Inflammatory macrophage treated with lipopolysaccharide for 4 hours (primary cell): Measurements from ENCODE around the gene CXCR5.
A peak's percentile ranks its signal among the peaks of the same experiment; 100 is the strongest.
"Not testable (repeated sequence)": the region's sequence is repeated elsewhere in the genome, so short reads cannot be mapped to it uniquely, and the experiment has no call there.

Experiments used
- DNase-seq: peaks from one replicate; pipeline ENCODE4 v3.0.0-alpha.2; 2020

The CXCR5 gene, protein sequence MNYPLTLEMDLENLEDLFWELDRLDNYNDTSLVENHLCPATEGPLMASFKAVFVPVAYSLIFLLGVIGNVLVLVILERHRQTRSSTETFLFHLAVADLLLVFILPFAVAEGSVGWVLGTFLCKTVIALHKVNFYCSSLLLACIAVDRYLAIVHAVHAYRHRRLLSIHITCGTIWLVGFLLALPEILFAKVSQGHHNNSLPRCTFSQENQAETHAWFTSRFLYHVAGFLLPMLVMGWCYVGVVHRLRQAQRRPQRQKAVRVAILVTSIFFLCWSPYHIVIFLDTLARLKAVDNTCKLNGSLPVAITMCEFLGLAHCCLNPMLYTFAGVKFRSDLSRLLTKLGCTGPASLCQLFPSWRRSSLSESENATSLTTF

DNA sequence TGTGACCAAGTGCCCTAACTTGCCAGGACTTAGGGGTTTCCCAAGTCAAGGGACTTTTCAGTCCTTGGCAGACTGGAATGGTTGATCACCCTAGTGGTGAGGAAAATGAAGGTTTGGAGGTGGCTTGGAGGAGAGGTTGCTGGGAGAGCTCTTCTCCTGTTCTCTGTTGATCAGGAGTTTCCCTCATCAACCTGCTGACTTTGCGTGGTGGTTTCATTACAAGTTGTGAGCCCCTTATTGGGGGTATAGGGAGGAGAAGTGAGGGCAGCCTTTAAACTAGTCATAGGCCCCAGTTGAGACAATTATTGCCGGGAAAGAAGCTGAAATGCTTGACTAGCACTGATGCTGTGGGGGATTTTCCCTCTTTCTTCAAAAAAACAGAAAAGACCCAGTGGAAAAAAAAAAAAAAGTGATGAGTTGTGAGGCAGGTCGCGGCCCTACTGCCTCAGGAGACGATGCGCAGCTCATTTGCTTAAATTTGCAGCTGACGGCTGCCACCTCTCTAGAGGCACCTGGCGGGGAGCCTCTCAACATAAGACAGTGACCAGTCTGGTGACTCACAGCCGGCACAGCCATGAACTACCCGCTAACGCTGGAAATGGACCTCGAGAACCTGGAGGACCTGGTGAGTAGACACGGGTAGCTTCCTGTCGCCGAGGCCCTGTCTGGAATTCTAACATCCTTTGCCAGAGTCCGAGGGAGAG lies at the start of gene CXCR5:
Gene CXCR5, plus strand, starts transcription at position 525 of the 704 bp plus-strand sequence. Its CDS starts 50 bp downstream, at position 575.
- peak; percentile 62 for DNase-seq

DNA sequence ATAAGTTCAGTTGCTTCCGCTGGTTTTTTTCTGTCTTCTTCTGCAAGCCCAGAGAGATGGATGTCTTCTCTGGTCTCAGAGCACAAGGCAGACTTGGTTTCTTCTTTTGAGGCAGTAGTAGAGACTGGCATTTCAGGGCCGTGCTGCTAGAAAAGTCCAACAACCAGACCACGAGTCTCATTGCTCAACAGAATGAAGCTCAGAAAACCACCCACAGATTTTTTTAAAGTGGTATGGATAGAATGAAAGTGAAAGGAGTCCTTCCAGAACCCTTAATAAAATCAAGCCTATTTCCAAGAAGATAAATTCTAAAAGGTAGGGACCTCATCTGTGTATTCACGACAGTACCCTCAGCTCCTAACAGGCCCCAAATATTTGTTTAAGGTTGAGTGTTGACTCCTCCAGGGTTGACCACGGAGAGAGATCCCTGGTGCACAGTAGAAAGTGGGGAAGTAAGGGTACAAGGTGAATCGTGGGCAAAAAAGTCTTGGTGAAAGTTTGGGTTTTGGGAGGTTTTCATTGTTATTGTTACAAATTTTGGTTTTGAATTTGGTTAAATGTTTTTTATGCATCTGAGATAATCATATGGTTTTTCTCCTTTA lies 49.2 kb upstream of the CXCR5 start:
- DNase-seq, result peak; percentile 93

DNA sequence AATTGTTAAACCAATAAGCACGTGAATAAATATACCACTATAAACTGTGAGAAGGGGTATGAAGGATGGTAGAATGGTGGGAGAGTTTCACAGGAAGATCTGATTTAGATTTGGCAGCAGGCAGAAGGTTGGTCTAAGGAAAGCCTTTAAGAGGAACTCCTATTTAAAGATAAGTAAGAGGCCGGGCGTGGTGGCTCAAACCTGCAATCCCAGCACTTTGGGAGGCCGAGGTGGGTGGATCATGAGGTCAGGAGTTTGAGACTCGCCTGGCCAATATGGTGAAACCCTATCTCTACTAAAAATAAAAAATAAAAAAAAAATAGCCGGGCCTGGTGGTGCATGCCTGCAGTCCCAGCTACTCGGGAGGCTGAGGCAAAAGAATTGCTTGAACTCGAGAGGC lies 45.8 kb upstream of the CXCR5 start:
- DNase-seq, result peak; percentile 56

GRCh38 chr11:118838905-118839553 lies 44.7 kb upstream of the CXCR5 start:
- DNase-seq, result peak; percentile 86

DNA sequence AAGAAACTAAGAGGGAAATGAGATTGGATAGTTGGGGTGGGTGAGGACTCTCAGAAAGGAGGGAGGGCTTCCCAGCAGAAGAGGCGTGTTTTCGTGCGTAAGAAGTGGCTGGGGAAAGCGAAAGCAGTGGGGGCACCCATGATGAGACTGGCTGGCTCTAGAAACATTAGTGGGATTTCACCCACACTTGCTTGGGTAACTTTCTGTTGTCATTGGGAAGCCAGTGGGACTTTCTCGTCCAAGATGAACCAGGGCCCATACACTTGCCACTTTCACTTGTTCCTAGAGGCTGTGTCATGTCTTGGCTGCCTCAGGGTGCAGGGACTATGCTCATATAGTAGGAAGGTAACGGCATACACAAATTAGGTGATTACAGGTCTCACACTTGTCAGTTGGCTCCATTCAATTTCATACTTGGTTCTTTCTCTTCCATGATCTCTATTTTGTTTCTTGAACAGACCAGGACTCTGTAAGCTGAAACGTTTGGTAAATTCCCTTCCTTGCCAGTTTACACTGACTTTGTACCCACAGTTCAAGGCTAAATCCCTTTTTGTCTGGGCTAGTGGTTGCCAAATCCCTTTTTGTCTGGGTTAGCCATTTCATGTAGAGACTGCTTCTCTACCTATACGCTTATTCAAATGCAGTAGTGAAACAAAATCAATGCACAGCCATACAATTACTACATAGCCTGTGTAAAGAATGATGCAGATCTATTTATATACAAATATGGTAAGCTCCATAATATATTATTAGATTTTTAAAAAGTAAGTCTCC lies 42.0 kb upstream of the CXCR5 start:
- peak; percentile 95 for DNase-seq

GRCh38 chr11:118842369-118842768 lies 41.3 kb upstream of the CXCR5 start:
- DNase-seq, result no peak

GRCh38 chr11:118842843-118843242 lies 40.8 kb upstream of the CXCR5 start:
- not testable (repeated sequence) for DNase-seq

GRCh38 chr11:118843565-118843964 lies 40.1 kb upstream of the CXCR5 start:
- peak; percentile 65 for DNase-seq

DNA sequence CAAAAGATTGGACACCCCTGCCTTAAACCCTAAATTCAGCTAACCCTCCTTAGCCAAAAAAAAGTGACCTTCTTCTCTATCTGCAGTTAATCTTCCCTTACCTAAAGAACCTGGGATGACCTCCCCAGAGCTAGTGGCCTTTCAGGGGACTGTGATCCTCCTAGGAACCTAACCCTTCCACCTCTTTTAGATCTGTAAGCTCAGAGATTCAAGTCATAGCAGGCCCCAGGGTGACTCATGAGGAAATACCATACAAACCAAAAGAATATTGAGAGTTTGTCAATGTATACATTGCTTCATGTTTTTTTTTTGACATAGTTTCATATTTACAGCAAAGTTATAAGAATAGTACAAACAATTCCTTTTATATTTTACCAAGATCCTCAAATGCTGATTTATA lies 38.3 kb upstream of the CXCR5 start:
- peak; percentile 87 for DNase-seq

DNA sequence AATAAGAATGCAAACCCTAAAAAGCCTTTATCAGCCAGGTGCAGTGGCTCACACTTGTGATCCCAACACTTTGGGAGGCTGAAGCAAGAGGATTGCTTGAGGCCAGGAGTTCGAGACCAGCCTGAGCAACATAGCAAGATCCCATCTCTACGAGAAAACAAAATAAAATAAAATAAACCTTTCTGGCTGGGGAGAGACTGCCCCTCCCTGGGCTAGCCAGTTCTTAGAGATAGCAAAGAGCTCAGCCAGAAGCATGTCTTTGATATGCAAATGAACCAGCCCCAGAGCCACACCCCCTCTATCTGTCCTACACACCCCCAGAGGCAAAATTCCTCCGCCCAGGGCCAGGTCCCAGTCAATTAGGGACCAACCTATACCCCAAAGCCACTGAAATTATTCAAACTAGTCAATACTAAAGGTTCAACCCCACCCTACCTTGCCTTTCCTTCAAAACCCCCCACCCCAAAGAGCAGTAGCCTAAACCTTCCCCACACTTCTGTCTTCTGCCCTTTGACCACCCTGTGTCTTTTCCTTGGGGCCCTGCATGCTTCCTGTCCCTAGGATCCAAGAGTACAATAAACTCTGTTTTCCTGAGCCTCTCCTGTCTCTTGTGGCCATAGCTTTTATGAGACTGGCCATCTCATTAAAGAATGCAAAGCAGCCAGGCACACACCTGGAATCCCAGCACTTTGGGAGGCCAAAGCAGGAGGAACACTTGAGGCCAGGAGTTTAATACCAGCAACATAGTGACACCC lies 37.3 kb upstream of the CXCR5 start:
- no peak for DNase-seq

DNA sequence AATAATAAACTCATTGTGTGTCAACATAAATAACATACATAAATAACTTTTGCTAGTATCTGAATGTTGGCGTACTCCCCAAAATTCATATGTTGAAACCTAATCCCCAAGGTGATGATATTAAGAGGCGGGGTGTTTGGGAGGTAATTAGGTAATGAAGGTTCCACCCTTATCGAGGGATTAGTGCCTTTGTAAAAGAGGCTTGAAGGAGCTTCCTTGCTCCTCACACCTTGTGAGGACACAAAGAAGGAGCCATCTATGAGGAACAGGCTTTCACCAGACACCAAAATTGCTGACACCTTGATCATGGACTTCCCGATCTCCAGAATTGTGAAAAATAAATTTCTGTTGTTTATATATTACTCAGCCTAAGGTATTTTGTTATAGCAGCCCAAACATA lies 33.9 kb upstream of the CXCR5 start:
- DNase-seq, result no peak

- DNase-seq, result no peak
Measured at GRCh38 chr11:118851970-118852369, 31.7 kb upstream of the CXCR5 start.

DNA sequence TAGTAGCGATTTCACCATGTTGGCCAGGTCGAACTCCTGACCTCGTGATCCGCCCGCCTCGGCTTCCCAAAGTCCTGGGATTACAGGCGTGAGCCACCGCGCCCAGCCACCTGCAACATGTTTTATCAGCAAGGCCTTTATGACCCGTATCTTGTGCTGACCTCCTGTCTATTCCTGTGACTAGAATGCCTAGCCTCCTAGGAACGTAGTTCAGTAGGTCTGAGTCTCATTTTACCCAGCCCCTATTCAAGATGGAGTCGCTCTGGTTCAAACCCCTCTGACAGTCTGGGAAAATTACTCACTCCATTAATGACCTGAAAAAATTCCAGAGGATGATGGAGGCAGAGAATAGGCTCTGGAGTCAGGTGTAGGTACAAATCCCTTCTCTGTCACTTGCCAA lies 30.0 kb upstream of the CXCR5 start:
- no peak for DNase-seq

GRCh38 chr11:118856314-118856713 lies 27.4 kb upstream of the CXCR5 start:
- peak; percentile 68 for DNase-seq

GRCh38 chr11:118857385-118857784 lies 26.3 kb upstream of the CXCR5 start:
- no peak for DNase-seq

GRCh38 chr11:118859973-118860372 lies 23.7 kb upstream of the CXCR5 start:
- DNase-seq, result peak; percentile 46

DNA sequence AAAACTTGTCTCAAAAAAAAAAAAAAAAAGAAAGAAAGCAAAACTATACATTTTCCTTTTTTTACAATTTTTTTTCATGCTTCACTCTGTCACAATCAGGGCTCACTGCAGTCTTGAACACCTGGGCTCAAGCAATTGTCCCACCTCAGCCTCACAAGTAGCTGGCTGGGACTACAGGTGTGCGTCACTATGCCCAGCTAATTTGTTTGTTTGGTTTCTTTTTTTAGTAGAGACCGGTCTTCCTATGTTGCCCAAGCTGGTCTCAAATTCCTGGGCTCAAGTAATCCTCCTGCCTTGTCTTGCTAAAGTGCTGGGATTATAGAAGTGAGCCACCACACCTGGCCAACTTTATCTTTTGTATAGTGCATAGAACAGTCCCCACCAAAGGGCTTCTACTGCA lies 15.0 kb upstream of the CXCR5 start:
- no peak for DNase-seq

- peak; percentile 54 for DNase-seq
Measured at GRCh38 chr11:118870396-118871343, 13.0 kb upstream of the CXCR5 start.

DNA sequence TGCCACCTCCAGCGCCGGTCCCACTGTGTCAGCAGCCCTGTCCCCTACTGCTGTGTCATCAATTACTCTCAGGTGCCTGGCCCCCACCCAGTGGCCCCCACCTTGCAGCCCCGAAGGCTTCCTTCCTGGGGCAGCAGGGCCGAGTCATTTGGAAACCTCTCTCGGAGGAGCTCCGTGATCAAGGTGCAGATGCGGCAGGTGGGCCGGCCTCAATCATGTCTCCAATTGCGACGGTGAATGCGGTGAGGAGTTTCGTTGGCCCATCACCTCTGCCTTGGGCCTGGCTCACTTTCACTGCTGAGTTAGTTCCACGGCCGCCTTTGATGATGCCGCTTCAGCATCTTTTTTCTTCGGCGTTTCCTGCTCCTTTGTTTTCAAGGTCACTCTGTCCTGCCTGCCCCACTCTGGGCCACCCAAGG lies 11.3 kb upstream of the CXCR5 start:
- DNase-seq, result no peak

DNA sequence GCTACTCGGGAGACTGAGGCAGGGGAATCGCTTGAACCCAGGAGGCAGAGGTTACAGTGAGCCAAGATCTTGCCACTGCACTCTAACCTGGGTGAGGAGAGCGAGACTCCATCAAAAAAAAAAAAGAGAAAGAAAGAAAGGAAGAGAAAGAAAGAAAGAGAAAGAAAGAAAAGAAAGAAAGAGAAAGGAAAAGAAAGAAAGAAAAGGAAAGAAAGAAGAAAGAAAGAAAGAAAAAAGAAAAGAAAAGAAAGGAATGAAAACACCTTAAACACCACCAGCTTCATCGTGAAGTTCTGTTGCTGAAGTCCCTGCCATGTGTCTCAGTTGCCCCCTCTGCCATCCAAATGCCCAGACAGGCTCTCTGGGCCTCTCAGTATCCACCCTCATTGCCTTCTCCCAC lies 9.9 kb upstream of the CXCR5 start:
- DNase-seq, result no peak

GRCh38 chr11:118876286-118876685 lies 7.4 kb upstream of the CXCR5 start:
- DNase-seq, result no peak
